ENCODE data around the gene MMD2. TPM values are rescaled to one million over a fixed set of nuclear protein-coding genes. Genes with fewer than 3 reads are reported as not detected.

The MMD2 gene, protein sequence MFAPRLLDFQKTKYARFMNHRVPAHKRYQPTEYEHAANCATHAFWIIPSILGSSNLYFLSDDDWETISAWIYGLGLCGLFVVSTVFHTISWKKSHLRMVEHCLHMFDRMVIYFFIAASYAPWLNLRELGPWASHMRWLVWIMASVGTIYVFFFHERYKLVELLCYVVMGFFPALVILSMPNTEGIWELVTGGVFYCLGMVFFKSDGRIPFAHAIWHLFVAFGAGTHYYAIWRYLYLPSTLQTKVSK
- total RNA-seq (2014; rRNA removed; shearing (Covaris generic)), result not detected in 2 replicates

DNA sequence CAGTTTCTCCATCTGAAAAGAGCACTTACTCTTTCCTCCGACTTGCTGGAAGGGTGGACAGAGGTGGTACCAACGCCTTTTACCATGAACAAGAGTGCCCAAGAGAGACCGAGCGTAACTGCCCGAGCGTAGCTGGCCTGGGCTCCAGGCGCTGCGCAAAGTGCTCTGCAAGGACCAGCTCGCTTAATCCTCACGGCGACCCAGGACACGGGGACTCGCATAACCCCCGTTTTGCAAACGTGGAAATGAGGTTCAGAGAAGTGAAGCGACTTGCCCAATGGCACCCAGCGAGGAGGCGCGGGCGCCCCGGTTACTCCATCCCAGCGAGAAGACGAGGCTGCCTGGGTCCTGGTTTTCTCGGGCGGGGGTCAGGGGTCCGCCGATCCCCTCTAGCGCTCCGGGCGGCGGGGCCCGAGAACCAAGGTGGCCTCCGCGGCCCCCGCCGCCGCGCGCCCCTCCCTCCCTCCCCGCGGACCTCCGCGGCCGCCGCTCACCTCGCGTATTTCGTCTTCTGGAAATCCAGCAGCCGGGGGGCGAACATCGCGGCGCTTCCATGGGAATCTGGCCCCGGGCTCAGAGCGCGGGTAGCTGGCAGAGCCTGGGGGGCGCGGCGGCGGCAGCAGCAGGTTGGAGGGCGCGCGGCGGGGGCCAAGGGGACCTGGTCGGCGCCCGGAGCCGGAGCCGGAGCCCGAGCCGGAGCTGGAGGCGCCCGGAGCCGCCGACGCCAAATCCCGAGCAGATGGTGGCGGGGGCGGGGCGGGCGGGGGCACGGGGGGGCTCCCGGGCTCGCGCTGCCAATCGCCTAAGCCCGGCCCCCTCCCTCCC is at the start of gene MMD2:
MMD2 (minus strand) TSS at position 711 of the 825 bp plus-strand sequence; CDS start at position 541, 170 bp downstream.

DNA sequence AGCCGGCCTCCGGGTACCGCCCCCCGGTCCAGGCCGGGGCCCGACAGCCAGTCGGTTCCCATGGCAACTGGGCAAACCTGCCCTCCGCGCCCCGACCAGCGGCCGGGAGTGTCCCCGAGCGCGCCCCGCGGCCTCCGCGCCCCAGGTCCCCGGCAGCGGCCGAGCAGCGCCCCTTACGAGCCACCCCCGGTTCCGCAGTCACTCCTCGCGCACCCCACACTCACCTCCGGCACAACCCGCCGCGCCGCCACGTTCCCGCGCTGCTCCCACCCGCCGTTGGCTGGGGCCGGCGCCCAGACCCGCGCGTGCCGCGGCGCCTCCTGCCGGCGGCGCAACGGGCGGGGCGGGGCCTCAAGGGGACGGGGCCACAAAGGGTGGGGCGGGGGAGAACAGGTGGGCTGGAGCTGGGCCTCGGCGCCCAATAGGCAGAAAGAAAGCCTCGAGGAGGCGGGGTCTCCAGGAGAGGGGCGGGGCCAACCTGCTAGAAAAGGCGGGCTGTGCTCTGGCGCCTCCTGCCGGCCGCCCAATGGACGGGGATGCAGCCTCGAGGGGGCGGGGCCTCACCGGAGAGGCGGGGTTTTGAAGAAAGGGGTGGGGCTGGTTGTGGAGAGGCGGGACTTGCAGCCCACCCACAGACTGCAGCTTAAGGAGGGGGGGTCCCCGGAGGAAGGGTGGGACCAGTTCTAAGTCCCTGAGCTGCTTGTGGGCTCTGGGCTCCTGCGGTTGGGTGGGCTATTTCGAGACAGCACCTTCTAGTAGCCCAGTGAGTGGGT is 75.4 kb downstream of the MMD2 start, which contains the start of gene RADIL:
RADIL (minus strand) TSS at position 345 of the 773 bp plus-strand sequence. CDS start 5,577 bp downstream, outside the sequence.

DNA sequence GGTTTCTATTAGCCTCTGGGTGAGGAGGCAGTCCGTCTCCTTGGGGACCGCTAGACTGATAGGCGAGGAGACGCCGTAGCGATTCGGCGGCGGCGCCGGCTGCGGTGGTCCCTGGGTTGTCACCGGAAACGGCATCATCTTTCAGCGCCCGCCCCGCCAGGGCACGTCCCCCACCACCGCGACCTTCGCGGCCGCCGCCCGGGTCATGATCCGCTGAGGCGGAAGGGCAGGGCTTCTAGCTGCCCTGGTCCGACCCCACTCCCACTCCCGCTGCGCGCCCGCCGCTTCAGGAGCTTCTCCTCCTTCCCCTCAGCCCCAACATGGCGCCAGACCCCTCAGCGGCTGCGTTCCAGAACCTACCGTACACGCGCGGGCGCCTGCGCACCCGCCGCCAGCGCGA is 97.3 kb downstream of the MMD2 start, which contains the start of gene PAPOLB:
PAPOLB (minus strand) TSS at position 358 of the 400 bp plus-strand sequence; CDS start at position 138, 220 bp downstream.

Small RNAs within 50 kb of the gene (small RNA-seq; reads per million reads assigned to genes)
- gene AC092032.1, result not detected

Other genes with a start within 250 kb of the MMD2 start
- 22.5 and 29.1 TPM in 2 replicates for gene AP5Z1, start 183.6 kb downstream of the MMD2 start, total RNA-seq (2014; rRNA removed; shearing (Covaris generic))
- not detected in 2 replicates for gene PAPOLB, start 97.2 kb downstream of the MMD2 start, total RNA-seq (2014; rRNA removed; shearing (Covaris generic))
- gene RADIL, start 75.5 kb downstream of the MMD2 start, total RNA-seq (2014; rRNA removed; shearing (Covaris generic)), result 0.04 TPM in 1 of 2 replicates, not detected in the other
- 9.8 and 10.2 TPM in 2 replicates for gene RBAK, start 86.7 kb upstream of the MMD2 start, total RNA-seq (2014; rRNA removed; shearing (Covaris generic))
- gene WIPI2, start 231.0 kb upstream of the MMD2 start, total RNA-seq (2014; rRNA removed; shearing (Covaris generic)), result 50.4 and 60.3 TPM in 2 replicates